HG02943 (cell line): ENCODE data around the gene RNF225.
"Not testable (repeated sequence)": the region's sequence is repeated elsewhere in the genome, so short reads cannot be mapped to it uniquely, and the experiment has no call there.

Experiments used
- ATAC-seq: cut with Tn5 transposase; IDR thresholded peaks from one replicate; pipeline ENCODE4 v1.9.1; 2021; ENCODE audit warnings: mild to moderate bottlenecking, low read depth, moderate library complexity; ENCODE audit not compliant: unreplicated experiment

The RNF225 gene

DNA sequence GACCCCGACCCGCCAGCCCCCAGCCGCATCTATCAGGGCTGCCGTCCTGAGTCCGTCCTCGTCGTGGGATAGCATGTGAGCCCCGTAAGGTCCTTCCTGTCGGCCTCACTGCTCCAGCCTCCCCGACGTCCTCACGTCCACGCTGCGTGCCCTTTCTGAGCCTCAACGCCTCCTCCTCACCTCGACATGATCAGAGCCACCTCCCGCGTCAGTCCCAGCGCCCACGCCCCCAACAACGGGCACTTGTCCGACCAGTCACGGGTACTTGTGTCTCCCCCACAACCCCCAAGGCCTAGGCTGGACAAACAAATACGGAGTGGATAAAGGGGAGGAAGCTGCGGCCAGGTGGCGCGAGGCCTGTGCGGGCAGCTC, 33.6 kb upstream of the RNF225 start:
- ATAC-seq, result peak; percentile 14

DNA sequence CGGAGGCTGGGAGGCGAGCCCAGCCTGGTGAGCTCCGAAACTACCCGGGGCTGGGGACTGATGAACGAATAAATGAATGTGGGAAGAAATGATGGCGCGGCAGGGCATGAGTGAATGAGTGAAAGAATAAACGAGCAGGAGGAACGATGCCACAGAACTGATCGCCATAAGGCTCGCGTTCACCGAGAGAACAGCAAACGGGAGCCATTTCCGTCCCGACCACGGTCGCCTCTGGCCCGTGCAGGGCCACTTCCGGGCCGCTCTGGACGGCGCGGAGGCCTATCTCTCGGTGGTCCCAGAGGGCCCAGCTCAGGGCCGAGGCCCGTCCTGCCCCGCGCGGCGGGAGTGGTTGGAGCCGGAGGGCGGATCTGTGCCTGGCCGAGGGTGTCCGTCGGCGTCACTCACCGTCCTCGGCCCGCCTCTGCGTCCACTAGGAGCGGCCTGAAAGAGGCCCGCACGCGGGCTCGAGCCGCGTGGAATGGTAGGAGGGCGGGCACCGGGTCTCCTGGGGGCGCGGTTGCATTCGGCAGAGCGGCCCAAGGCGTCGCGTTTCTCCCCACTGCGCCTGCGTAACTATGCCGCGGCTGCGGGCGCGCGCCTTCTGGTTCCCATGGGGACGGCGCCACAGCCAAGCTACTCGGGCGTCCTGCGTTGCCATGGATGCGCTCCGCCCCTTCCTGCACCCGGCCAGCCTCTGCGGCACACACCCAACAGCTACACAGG, 33.0 kb upstream of the RNF225 start, which contains the start of gene ZNF497:
TSS of gene ZNF497 (minus strand) at position 480 of the 723 bp plus-strand sequence. CDS start 5,116 bp downstream, outside the sequence.
- peak; percentile 85 for ATAC-seq

DNA sequence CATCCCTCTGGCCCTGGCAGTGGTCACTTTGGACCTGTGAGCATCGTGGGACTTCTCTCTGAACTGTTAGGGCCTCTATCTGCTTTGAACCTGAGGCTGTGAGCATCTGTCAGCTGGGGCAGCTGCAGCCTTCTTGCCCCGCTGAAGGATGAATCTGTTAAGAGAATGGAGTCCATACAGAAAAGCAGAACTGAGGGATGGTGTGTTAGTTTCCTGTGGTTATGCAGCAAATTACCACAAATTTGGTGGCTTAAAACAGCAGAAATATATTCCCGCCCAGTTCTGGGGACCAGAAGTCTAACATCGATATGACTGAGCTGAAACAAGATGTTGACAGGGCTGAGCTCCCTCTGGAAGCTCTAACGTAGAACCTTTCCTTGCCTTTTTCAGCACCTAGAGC, 31.3 kb upstream of the RNF225 start:
- ATAC-seq, result no peak

DNA sequence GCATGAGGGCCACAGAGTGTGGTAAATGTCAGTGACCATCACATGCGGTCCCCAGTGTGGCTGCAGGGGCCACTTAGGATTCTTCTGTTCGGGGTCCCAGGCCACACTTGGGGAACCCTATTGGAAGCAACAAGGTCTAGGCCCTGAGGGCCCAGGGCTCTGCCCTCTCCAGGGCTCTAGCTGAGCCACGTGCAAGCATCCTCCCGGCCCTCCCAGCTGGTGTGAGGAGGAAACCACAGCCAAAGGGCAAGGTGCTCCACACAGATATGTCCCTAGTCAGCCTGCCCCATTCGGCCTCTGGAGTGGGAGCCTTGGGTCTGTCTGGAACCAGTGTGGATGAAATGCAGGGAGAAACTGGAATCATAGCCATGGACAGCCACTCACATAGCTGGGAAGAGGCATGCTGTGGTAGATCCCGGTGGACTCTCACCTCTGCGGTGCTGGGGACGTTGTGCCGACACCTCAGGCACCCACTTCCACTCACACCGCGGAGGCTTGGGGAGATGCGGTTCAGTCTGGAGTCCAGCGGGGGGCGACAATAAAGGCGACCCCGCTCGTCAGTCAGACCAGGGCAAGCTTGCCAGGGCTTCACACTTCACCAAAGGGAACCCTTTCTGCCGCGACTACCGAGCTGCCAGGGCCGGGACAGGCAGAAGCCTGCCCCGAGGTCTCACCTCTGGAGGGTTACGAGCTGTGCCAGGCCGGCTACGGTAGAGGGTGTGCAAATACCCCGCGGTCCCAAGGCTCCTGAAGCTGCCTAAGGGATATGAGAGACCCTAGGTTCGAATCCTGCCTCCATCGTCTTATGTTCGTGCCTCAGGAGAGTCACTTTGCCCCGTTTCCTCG, 28.6 kb upstream of the RNF225 start:
- ATAC-seq, result no peak

DNA sequence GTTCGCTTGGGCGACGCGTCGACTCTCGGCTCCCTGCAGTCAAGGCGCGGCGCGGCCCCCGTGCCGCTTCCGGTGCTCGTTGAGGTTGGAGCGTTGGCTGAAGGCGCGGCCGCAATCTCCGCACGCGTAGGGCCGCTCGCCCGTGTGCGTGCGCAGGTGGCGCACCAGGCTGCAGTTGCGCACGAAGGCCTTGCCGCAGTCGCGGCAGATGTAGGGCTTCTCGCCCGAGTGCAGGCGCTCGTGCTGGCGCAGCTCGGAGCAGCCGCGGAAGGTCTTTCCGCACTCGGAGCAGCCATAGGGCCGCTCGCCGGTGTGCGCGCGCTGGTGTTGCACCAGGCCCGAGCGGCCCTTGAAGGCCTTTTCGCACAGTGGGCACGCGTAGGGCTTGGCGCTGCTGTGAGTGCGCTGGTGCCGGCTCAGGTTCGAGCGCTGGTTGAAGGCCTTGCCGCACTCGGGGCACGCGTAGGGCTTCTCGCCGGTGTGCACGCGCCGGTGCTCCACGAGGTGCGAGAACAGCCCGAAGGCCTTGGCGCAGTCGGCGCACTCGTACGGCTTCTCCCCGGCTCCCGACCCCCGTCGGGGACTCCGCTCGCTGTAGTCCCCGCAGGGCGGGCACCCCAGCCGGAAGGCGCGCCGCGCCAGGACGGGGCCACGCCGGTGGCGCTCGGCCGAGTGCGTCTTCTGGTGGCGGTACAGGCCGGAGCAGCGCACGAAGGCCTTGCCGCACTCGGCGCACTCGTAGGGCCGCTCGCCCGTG, 27.6 kb upstream of the RNF225 start:
- no peak for ATAC-seq

DNA sequence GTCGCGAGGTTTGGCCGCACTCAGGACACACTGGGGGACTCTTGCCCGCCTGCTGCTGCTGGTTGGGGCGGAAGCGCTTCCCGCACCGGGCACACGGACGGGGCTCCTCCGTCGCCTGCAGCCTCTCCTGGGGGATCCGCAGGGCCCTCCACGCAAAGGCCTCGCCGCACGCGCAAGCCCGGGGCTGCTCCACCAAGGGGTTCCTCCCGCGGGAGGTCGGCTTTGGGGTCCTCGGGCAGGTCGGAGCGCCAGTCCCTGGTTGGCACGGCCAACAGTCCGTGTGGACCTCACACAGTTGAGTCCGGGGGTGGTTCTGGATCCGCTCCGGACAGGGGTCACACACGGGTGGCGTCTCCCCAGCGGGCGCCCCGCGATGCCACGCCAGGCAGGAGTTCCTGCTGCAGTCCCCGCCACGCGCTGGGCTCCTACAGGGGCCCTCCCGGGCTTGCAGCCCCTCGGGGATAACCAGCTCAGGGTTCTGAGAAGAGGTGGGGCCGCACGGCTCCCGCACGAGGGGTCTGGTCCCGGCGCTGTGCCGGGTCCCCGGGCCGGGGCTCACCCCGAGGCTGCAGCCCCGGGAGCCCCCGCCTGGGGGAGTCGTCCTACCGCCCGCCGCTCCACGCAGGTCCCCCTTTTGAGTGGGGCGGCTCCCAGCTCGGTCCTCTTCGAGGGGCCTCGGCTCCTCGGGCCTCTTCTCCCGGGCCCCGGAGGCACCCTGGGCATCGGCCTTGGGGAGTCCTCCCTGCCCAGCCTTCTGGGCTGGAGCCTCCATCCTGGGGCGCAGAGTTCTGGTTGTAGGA, 26.7 kb upstream of the RNF225 start:
- no peak for ATAC-seq

DNA sequence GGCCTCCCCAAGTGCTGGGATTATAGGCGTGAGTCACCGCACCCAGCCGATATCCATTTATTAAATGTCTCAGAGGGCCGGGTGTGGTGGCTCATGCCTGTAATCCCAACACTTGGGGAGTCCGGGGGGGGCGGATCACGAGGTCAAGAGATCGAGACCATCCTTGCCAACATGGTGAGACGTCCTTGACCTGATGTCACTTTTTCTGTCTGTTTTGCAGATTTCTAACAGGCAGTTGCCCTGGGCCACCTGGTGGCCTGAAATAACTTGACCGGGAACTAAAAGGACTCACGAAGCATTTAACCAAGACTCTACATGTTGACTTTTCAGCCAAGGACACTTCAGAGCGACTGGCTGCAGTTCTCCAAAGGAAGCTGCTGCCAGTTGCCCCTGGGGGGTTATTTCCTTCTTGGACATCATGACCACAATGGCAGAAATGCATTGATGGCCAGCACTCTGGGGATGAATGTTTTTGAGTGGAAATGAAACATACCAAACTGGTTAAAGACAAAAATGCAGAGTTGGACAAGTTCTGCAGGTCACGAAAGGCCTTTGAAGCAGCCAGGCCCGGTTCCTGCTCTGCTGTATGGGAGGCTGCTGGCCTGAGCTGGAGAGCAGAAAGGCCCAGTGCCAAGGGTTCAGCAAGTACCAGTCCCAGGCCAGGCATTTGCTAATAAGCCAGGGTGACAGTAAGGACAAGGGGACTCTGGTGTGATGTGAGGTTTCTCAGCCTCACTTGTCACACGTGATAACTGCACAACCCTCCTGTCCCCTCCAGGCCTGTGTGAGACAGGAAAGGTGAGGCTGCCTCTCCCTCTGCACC, 22.9 kb upstream of the RNF225 start:
- no peak for ATAC-seq

DNA sequence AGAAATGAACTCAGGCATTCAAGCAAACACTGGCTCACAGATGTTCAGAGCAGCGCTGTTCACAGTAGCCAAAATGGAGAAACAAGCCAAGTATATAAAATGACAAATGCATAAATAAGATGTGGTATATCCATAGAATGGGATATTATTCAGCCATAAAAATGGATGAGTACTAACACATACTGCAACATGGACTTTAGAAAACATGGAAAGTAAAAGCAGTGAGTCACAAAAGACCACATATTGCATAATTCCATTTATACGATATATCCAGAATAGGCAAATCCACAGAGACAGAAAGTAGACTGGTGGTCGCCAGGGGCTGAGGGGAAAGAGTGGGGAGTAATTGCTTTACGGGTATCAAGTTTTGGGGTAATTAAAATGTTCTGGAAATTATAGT, 21.3 kb upstream of the RNF225 start:
- ATAC-seq, result no peak

DNA sequence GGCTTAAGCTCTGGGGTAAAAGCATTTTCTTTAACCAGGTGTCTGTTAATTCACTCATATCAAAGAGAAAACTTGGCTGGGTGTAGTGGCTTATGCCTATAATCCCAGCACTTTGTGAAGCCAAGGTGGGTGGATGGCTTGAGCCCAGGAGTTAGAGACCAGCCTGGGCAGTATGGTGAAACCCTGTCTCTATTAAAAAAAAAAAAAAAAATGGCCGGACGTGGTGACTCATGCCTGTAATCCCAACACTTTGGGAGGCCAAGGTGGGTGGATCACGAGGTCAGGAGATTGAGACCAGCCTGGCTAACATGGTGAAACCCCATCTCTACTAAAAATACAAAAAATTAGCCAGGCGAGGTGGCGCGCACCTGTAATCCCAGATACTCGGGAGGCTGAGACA, 18.7 kb upstream of the RNF225 start:
- ATAC-seq, result not testable (repeated sequence)

DNA sequence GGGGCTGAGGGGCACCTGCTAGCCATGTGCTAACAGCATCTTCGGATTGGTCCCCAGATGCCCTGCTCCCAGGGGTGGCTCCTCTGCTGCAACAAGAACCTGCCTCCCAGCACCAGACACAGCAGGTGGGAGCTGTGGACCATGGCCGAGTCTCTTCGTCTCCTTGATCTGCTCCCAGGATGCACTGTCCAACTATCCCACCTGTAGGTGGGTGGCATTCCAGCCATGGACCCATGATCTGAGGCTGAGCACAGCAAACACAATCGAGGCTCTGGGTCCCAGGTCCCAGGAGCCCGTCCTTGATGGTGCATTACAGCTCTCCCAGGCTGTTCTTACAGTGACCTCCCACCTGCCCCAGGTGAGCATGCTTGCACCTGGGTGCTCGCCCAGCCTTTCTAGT, 16.2 kb upstream of the RNF225 start:
- no peak for ATAC-seq

DNA sequence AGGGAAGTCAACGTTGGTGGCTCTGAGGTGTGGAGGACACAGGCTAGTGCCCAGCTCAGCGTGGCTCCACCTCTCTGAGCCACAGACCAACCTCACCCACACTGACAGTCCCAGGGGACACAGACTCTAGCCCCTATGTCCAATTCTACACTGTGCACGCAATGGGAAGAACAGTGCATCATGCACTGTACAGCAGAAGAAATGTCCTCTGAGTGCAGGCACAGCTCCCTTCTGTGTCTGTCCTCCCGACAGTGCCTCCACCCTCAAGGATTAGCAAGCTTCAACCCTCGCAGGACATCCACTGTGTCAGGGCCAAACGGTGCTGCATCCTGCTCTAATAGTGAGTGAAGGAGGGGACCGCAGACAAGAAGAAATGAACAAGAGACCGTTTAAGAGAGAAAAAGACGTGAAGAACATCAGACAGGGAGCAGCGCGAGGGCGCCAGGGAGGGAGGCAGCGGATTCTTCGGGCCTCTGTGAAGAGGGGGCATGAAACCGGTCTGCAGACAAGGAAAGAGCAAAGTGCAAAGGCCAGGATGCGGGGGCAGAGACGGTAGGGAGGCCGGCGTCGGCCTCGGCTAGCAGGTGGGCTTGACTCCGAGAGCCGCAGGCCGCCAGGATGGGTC, 15.3 kb upstream of the RNF225 start:
- ATAC-seq, result no peak

DNA sequence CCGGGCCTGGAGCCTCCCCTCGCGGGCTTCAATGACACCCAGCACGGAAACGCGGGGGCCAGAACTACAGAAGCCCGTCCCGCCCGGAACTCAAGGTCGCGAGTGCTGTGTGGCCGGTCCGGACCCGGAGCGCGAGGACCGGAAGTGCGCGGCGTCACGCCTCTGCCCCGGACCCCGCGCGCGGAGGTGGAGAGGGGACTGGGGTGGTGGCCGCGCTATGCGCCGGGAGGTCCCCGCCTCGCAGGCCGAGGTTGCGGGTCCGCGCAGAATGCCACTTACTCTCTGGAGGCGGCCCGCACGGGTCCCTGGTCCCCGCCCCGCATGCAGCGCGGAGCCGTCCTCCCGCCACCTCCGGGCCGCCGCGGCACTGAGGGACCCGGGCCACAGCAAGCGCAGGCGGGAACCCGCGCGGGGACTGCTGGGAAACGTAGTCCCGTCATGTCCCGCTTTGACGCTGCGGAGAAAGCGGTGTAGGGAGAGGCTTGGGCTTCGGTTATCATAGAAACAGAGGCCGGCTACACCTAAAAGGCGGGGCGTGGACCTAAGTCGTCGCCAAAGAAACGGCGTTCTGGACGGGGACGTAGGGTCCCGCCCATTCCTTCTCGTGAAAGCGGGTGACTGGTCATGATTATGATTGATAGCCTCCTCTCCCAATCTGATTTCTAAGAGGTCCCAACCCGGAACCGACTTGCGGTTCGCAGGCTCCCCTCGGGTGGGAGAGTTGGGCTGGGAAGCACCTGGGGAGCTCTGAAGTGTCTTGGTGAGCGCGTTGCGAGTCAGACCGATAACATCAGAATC, 14.6 kb upstream of the RNF225 start, which contains the start of gene ZNF837:
TSS of gene ZNF837 (minus strand) at position 369 of the 798 bp plus-strand sequence. CDS start 11,698 bp downstream, outside the sequence.
- peak; percentile 74 for ATAC-seq

DNA sequence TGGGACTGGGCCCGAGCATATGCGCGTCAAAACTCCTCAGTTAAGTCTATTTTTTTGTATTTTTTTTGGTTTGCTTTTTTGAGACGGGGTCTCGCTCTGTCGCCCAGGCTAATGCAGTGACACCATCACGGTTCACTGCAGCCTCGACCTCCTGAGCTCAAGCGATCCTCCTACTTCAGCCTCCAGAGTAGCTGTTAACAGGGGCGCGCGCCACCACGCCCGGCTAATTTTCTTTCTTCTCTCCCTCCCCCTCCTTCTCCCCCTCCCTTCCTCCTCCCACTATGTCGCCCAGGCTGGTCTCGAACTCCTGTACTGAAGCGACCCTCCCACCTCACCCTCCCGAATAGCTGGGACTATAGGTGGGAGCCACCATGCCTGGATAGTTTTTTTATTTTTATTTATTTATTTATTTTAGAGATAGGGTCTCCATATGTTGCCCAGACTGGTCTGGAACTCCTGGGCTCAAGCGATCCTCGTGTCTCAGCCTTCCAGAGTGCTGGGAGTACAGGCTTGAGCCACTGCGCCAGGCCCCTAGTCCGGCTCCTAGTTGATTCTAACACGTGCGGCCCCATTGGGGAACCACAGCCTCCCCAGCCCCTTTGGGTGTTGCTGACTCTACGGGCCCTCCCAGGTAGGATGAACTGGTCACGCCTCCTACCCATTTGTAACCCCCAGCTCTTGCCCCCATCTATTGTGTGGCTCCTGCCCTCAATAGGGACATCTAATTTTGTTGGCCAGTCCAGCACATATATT, 13.8 kb upstream of the RNF225 start:
- no peak for ATAC-seq

DNA sequence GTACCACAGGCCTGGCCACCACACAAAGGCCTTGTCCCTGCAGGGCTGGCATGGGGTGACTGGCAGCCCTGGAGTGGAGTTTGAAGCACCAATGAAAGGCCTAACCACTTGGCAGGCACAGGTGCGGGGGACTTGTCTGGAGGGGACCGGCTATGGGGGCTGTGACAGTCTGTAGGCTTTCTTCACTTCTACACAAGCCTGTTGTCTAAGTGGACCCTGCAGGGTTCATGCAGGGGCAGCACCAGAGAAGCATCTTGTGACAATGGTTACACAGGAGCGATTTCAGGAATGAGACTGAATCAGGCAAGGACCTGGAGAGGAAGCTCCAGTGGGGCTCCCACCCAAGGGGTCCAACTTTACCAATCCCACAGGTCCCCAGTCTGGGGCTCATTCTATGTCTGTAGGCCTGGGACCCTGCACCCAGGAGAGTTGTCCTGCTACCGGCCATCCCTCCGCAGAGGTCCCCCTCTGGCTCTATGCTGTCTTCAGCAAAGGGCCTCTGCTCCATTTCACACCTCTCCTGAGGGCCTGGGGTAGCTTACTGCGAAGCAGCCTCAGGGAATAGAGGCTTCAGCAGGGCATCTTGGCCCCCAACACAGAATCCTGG, 12.4 kb upstream of the RNF225 start:
- no peak for ATAC-seq

DNA sequence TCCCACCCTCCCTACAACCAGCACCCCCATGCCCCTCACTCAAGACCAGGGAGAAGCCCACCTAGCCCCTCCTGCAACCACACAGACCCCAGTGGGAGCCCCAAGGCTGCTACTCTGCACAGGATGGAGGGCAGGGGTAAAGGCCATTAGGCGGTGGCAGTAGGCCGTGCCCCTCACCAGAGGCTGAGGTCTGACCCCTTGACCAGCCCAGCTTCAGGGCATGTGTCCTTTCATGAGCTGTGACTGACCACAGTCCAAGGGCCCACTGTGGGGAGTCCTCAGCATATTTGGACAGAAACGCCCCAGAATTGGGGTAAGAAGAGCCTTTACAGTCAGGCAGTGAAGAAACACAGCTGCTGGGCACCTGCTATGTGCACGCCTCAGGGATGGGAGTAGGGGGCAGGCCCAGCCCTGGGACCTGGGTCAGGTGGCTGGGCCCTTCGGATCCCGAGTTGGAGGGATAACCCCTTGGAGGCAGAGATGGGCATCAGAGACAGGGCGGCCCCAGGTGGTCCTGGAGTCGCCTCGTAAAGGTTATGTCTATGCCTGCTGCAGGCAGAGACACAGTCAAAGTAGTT, 10.1 kb upstream of the RNF225 start:
- ATAC-seq, result no peak

DNA sequence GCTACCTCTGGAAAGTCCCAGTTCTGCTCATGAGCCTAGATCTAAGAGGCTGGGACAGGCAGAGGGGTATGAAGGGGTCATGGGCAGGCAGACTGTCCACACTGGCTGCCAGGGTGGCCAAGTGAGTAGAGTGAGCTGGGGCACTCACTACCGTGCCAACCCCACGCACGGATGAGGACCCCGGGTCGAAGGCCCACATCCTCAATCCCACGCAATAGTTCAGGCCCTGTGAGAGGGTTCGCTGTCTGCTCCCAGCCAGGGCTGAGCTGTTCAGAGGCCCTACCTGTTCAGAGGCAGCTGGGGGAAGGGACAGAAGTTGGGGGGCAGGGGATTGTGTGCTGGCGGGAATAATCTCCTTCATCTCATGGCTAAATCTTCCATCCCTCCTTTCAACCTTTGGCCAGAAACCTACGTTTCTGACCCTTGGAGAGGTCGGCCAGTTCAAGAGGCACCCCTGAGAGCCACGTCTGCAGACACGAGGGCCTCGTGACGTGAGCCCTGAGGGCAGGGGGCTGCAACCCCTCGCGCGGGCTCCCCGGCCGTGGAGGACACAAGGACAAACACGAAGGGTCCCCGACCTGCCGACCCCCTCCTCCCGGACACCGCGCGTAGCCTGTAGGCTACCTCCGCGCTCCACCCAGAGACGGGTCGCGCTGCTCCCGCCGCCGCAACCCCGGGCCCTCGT, 9.4 kb upstream of the RNF225 start:
- peak; percentile 6 for ATAC-seq
